RWPE2 (cell line): Measurements from ENCODE around the gene PUSL1.
A peak's percentile ranks its signal among the peaks of the same experiment; 100 is the strongest.

ENCODE experiments used
- ATAC-seq: fragments of 200-7000 bp; cut with Tn5 transposase; 3 replicates; pipeline ENCODE4 v1.9.1; 2021; ENCODE audit warnings: low read depth
- DNase-seq: peaks from one replicate; pipeline ENCODE4 v3.0.0-alpha.2; 2020; ENCODE audit warnings: low spot score
- H3K27ac ChIP-seq: fragments of 450-650 bp; 2 replicates; pipeline ENCODE4 v1.5.1; 2017; ENCODE audit warnings: mild to moderate bottlenecking; ENCODE audit not compliant: poor library complexity, severe bottlenecking
- H3K27me3 ChIP-seq: fragments of 250-450 bp; sonication (Bioruptor Pico); 2 replicates; pipeline ENCODE4 v1.5.1; 2021; ENCODE audit warnings: mild to moderate bottlenecking, moderate library complexity; ENCODE audit not compliant: insufficient read depth, poor library complexity, severe bottlenecking
- H3K36me3 ChIP-seq: fragments of 250-450 bp; sonication (Bioruptor Pico); 2 replicates; pipeline ENCODE4 v1.5.1; 2020; ENCODE audit warnings: low read depth, mild to moderate bottlenecking, moderate library complexity
- H3K4me1 ChIP-seq: fragments of 250-450 bp; sonication (Bioruptor Pico); 2 replicates; pipeline ENCODE4 v1.5.1; 2021; ENCODE audit warnings: mild to moderate bottlenecking, moderate library complexity; ENCODE audit not compliant: insufficient read depth, poor library complexity, severe bottlenecking
- H3K4me3 ChIP-seq: fragments of 250-450 bp; sonication (Bioruptor Pico); 2 replicates; pipeline ENCODE4 v1.5.1; 2021; ENCODE audit warnings: mild to moderate bottlenecking, moderate library complexity; ENCODE audit not compliant: severe bottlenecking
- H3K9me3 ChIP-seq: fragments of 250-450 bp; sonication (Bioruptor Pico); 2 replicates; pipeline ENCODE4 v1.5.1; 2021; ENCODE audit warnings: mild to moderate bottlenecking, moderate library complexity; ENCODE audit not compliant: severe bottlenecking
- TF ChIP-seq, protein P1 (sequence below): fragments of 450-650 bp; IDR thresholded peaks from one replicate; pipeline ENCODE4 v1.5.1; 2017; ENCODE audit warnings: mild to moderate bottlenecking, moderate library complexity; ENCODE audit not compliant: poor library complexity, severe bottlenecking

PUSL1 gene

DNA sequence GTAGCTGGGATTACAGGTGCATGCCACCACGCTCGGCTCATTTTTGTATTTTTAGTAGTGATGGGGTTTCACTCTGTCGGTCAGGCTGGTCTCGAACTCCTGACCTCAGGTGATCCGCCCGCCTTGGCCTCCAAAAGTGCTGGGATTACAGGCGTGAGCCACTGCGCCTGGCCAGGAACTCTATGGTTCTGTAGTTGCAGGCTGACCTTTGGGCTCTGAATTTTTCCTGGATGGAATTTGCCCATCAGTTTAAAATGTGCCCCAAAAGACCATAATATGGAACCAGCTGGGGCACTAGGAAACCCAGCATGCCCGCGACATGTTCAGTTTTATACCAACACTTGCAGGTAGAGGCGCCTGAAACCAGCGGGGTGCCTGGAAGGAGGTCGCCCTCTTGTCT lies 29.8 kb upstream of the PUSL1 start:
- no peaks in the 10 kb centered on the region for H3K4me1 ChIP-seq
- DNase-seq (no peak), ATAC-seq (no peak)

GRCh38 chr1:1279028-1279427 lies 29.4 kb upstream of the PUSL1 start:
- Histone ChIP-seq H3K27ac (no peak overlapping the region), H3K4me3 (no peak overlapping the region), H3K36me3 (no peaks in the 10 kb centered on the region), H3K4me1 (no peaks in the 10 kb centered on the region), H3K9me3 (no peaks in the 10 kb centered on the region), H3K27me3 (no peaks in the 10 kb centered on the region)
- ATAC-seq (no peak), DNase-seq (no peak)
- TF ChIP-seq, protein P1, sequence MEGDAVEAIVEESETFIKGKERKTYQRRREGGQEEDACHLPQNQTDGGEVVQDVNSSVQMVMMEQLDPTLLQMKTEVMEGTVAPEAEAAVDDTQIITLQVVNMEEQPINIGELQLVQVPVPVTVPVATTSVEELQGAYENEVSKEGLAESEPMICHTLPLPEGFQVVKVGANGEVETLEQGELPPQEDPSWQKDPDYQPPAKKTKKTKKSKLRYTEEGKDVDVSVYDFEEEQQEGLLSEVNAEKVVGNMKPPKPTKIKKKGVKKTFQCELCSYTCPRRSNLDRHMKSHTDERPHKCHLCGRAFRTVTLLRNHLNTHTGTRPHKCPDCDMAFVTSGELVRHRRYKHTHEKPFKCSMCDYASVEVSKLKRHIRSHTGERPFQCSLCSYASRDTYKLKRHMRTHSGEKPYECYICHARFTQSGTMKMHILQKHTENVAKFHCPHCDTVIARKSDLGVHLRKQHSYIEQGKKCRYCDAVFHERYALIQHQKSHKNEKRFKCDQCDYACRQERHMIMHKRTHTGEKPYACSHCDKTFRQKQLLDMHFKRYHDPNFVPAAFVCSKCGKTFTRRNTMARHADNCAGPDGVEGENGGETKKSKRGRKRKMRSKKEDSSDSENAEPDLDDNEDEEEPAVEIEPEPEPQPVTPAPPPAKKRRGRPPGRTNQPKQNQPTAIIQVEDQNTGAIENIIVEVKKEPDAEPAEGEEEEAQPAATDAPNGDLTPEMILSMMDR: no peak

More for the DNA sequence above, 29.8 kb upstream of the PUSL1 start:
- H3K27me3 ChIP-seq: no peaks in the 10 kb centered on the region
- no peak overlapping the region for H3K4me3 ChIP-seq
- no peaks in the 10 kb centered on the region for H3K9me3 ChIP-seq
- H3K36me3 ChIP-seq: no peaks in the 10 kb centered on the region
- TF ChIP-seq, protein P1: no peak
- no peak overlapping the region for H3K27ac ChIP-seq

- Histone ChIP-seq H3K36me3 (no peaks in the 10 kb centered on the region), H3K4me1 (no peaks in the 10 kb centered on the region), H3K27ac (no peak overlapping the region), H3K9me3 (no peaks in the 10 kb centered on the region), H3K27me3 (no peaks in the 10 kb centered on the region), H3K4me3 (no peak overlapping the region)
- no peak for DNase-seq
- no peak for ATAC-seq
- TF ChIP-seq, protein P1: no peak
These were observed 27.5 kb upstream of the PUSL1 start for GRCh38 chr1:1280782-1281481.

- no peaks in the 10 kb centered on the region for H3K27me3 ChIP-seq
- ATAC-seq: peak; percentile 43; the same call in 2 of the 3 replicates
- H3K9me3 ChIP-seq: no peaks in the 10 kb centered on the region
- TF ChIP-seq, protein P1: no peak
- no peaks in the 10 kb centered on the region for H3K4me1 ChIP-seq
- no peaks in the 10 kb centered on the region for H3K36me3 ChIP-seq
- H3K4me3 ChIP-seq: no peak overlapping the region
- no peak overlapping the region for H3K27ac ChIP-seq
- no peak for DNase-seq
These were observed 26.7 kb upstream of the PUSL1 start for GRCh38 chr1:1281533-1282321.
